SK-N-SH (cell line): ENCODE results near the gene ZDHHC12. TPM values are rescaled to one million over a fixed set of nuclear protein-coding genes. Genes with fewer than 3 reads are reported as not detected.
A peak's percentile ranks its signal among the peaks of the same experiment; 100 is the strongest.

Source experiments
- CTCF ChIA-PET: fragments of 300-600, 350-600 bp; formaldehyde crosslinking; extraction: SDS; loops from one replicate; lab custom pipeline; 2021; lab: Yijun Ruan, JAX
- POLR2A ChIA-PET: fragments of 350-600 bp; sonication (Branson Sonifier 250); formaldehyde crosslinking; extraction: SDS; loops from one replicate; lab custom pipeline; 2020; ENCODE audit warnings: antibody characterized with exemption, inconsistent platforms; lab: Yijun Ruan, JAX
- DNase-seq: peaks from one replicate; pipeline ENCODE4 v3.0.0; 2012
- H2AFZ ChIP-seq: fragments of 200-600 bp; sonication (generic); 2 replicates; pipeline ENCODE4 v1.8.1; 2016; ENCODE audit warnings: antibody characterized with exemption, mild to moderate bottlenecking, low read depth
- H3F3A ChIP-seq: fragments of 200-600 bp; sonication (generic); replicated peaks from 2 replicates; pipeline ENCODE3; 2016; ENCODE audit warnings: antibody characterized with exemption, mild to moderate bottlenecking; ENCODE audit not compliant: insufficient read depth
- H3K27ac ChIP-seq, 2 experiments: fragments of 200-500 bp in 1 of 2; fragments of 200-600 bp in 1 of 2; sonication (Bioruptor generic) in 1 of 2; sonication (generic), shearing (Covaris generic) in 1 of 2; 2 replicates each; pipeline versions ENCODE4 v1.5.1 to v1.6.1; 2014 to 2016; ENCODE audit warnings: low read depth in 2 of 2, inconsistent platforms in 1 of 2, low read length in 1 of 2, mild to moderate bottlenecking in 1 of 2, mixed read lengths in 1 of 2
- H3K27me3 ChIP-seq: fragments of 200-600 bp; sonication (generic), shearing (Covaris generic); 2 replicates; pipeline ENCODE4 v1.6.1; 2016; ENCODE audit warnings: mixed run types; ENCODE audit not compliant: insufficient read depth
- H3K36me3 ChIP-seq, 2 experiments: fragments of 200-500 bp in 1 of 2; fragments of 200-600 bp in 1 of 2; sonication (Bioruptor generic) in 1 of 2; sonication (generic) in 1 of 2; replicated peaks in 1 of 2; 2 replicates each; pipeline versions ENCODE3 to v1.5.1; 2014 to 2016; ENCODE audit warnings: low read length in 1 of 2, mild to moderate bottlenecking in 1 of 2; ENCODE audit not compliant: insufficient read depth in 2 of 2, control insufficient read depth in 1 of 2
- H3K4me1 ChIP-seq, 2 experiments: fragments of 200-500 bp in 1 of 2; fragments of 200-600 bp in 1 of 2; sonication (Bioruptor generic) in 1 of 2; sonication (generic), shearing (Covaris generic) in 1 of 2; 2 replicates each; pipeline versions ENCODE4 v1.5.1 to v1.6.1; 2014 to 2016; ENCODE audit warnings: low read depth in 1 of 2, low read length in 1 of 2, mixed run types in 1 of 2; ENCODE audit not compliant: insufficient read depth in 2 of 2, control insufficient read depth in 1 of 2
- H3K4me2 ChIP-seq: fragments of 200-600 bp; sonication (generic), shearing (Covaris generic); 2 replicates; pipeline ENCODE4 v1.6.1; 2017; ENCODE audit warnings: mixed run types
- H3K4me3 ChIP-seq, 2 experiments: fragments of 200-500 bp in 1 of 2; fragments of 200-600 bp in 1 of 2; sonication (Bioruptor generic) in 1 of 2; sonication (generic), shearing (Covaris generic) in 1 of 2; 2 replicates each; pipeline versions ENCODE4 v1.5.1 to v1.8.1; 2014 to 2016; ENCODE audit warnings: low read depth in 2 of 2, inconsistent platforms in 1 of 2, low read length in 1 of 2, mild to moderate bottlenecking in 1 of 2, mixed read lengths in 1 of 2, moderate library complexity in 1 of 2
- H3K79me2 ChIP-seq: fragments of 200-600 bp; sonication (generic); 2 replicates; pipeline ENCODE4 v1.8.1; 2017; ENCODE audit warnings: mild to moderate bottlenecking; ENCODE audit not compliant: insufficient read depth
- H3K9ac ChIP-seq: fragments of 200-600 bp; sonication (generic); 2 replicates; pipeline ENCODE4 v1.6.1; 2017; ENCODE audit warnings: mixed run types
- H3K9me2 ChIP-seq: fragments of 200-600 bp; sonication (generic); 2 replicates; pipeline ENCODE4 v1.6.1; 2017; ENCODE audit warnings: mixed run types
- H3K9me3 ChIP-seq: fragments of 200-600 bp; sonication (generic); 2 replicates; pipeline ENCODE4 v1.6.1; 2017; ENCODE audit warnings: mixed run types, mild to moderate bottlenecking, moderate library complexity
- H4K20me1 ChIP-seq: fragments of 200-600 bp; sonication (generic); 2 replicates; pipeline ENCODE4 v1.6.1; 2017; ENCODE audit warnings: mild to moderate bottlenecking, mixed run types; ENCODE audit not compliant: insufficient read depth
- ELF1 ChIP-seq: IDR thresholded peaks from 2 replicates; pipeline ENCODE4 v1.4.0; 2012
- FOXJ3 ChIP-seq: sonication (generic); formaldehyde crosslinking; IDR thresholded peaks from 2 replicates; pipeline ENCODE4 v1.5.1; 2020; ENCODE audit warnings: mild to moderate bottlenecking, missing genetic modification reagents
- FOXM1 ChIP-seq: IDR thresholded peaks from 2 replicates; pipeline ENCODE4 v1.4.0; 2012; ENCODE audit warnings: low read depth, mild to moderate bottlenecking
- GABPA ChIP-seq: IDR thresholded peaks from 2 replicates; pipeline ENCODE4 v1.4.0; 2012; ENCODE audit warnings: low read depth, mild to moderate bottlenecking
- GATA2 ChIP-seq: sonication (generic); formaldehyde crosslinking; IDR thresholded peaks from 2 replicates; pipeline ENCODE4 v1.5.0; 2020; ENCODE audit warnings: mild to moderate bottlenecking, missing genetic modification reagents
- MEF2A ChIP-seq: IDR thresholded peaks from 2 replicates; pipeline ENCODE4 v1.4.0; 2012; ENCODE audit warnings: low read depth, borderline replicate concordance
- NRF1 ChIP-seq: IDR thresholded peaks from 2 replicates; pipeline ENCODE4 v1.6.1; 2012; ENCODE audit warnings: low read depth, mild to moderate bottlenecking, low read length
- RFX5 ChIP-seq: IDR thresholded peaks from 2 replicates; pipeline ENCODE4 v1.6.1; 2012; ENCODE audit warnings: mild to moderate bottlenecking, improper control_type of control experiment, low read length
- RXRA ChIP-seq: IDR thresholded peaks from 2 replicates; pipeline ENCODE4 v1.4.0; 2012; ENCODE audit warnings: low read depth, mild to moderate bottlenecking, borderline replicate concordance
- SIN3A ChIP-seq: IDR thresholded peaks from 2 replicates; pipeline ENCODE4 v1.6.1; 2012; ENCODE audit warnings: low read depth, mild to moderate bottlenecking, low read length, moderate library complexity, borderline replicate concordance
- TCF12 ChIP-seq: IDR thresholded peaks from 2 replicates; pipeline ENCODE4 v1.4.0; 2012
- TEAD4 ChIP-seq: IDR thresholded peaks from 2 replicates; pipeline ENCODE4 v1.4.0; 2012; ENCODE audit warnings: mild to moderate bottlenecking, borderline replicate concordance; ENCODE audit not compliant: insufficient read depth
- WGBS: methylation state at CpG from one replicate; pipeline ENCODE4 v1.1.6; 2017; ENCODE audit warnings: low lambda C conversion rate; 5-methylcytosine and 5-hydroxymethylcytosine counted together
- polyA plus RNA-seq, 3 experiments: library from polyadenylated mRNA; depleted of rRNA; stranded (reverse); fragments of >200 nt; gene quantifications; 2 replicates each; pipeline ENCODE4 v1.2.3, GENCODE V29; 2012
- TF ChIP-seq, protein P1 (sequence below): fragments of 200-600 bp; sonication (generic); IDR thresholded peaks from 2 replicates; pipeline ENCODE4 v1.6.1; 2017; ENCODE audit warnings: antibody characterized with exemption, mild to moderate bottlenecking, moderate library complexity
- TF ChIP-seq, protein P2 (sequence below): IDR thresholded peaks from 2 replicates; pipeline ENCODE4 v1.6.1; 2012; ENCODE audit warnings: mild to moderate bottlenecking, low read depth, low read length, moderate library complexity
- TF ChIP-seq, protein P3 (sequence below): fragments of 150-350 bp; IDR thresholded peaks from 2 replicates; pipeline ENCODE4 v1.6.1; 2017; ENCODE audit warnings: antibody characterized with exemption, low read length, low read depth, borderline replicate concordance
- TF ChIP-seq, protein P4 (sequence below): IDR thresholded peaks from 2 replicates; pipeline ENCODE4 v1.4.0; 2012; ENCODE audit warnings: low read depth

Gene ZDHHC12
- polyA plus RNA-seq, 1 of the 3 experiments (the other 2 are of a cell fraction) = 51.3 TPM

DNA sequence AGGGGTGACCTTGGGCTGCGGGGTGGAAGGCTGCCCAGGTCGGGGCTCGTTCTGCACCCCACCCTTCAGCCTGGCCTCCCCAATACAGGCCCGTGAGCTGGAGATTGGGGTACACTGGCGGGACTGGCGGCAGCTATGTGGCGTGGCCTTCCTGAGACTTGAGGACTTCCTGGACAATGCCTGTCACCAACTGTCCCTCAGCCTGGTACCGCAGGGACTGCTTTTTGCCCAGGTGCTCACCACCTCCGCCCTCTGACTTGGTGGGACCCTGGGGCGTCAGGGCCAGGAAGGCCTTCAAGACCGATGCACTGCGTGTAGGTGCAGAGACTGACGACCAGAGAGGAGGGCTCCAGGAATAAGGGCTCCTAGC lies 10.5 kb downstream of the ZDHHC12 start (continued):
- TF ChIP-seq, protein P1, sequence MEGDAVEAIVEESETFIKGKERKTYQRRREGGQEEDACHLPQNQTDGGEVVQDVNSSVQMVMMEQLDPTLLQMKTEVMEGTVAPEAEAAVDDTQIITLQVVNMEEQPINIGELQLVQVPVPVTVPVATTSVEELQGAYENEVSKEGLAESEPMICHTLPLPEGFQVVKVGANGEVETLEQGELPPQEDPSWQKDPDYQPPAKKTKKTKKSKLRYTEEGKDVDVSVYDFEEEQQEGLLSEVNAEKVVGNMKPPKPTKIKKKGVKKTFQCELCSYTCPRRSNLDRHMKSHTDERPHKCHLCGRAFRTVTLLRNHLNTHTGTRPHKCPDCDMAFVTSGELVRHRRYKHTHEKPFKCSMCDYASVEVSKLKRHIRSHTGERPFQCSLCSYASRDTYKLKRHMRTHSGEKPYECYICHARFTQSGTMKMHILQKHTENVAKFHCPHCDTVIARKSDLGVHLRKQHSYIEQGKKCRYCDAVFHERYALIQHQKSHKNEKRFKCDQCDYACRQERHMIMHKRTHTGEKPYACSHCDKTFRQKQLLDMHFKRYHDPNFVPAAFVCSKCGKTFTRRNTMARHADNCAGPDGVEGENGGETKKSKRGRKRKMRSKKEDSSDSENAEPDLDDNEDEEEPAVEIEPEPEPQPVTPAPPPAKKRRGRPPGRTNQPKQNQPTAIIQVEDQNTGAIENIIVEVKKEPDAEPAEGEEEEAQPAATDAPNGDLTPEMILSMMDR = no peak
- TF ChIP-seq FOXJ3 (CRISPR knock-in tag) = no peak
- no peak for TF ChIP-seq GABPA
- TF ChIP-seq FOXM1 = no peak
- TF ChIP-seq, protein P2, sequence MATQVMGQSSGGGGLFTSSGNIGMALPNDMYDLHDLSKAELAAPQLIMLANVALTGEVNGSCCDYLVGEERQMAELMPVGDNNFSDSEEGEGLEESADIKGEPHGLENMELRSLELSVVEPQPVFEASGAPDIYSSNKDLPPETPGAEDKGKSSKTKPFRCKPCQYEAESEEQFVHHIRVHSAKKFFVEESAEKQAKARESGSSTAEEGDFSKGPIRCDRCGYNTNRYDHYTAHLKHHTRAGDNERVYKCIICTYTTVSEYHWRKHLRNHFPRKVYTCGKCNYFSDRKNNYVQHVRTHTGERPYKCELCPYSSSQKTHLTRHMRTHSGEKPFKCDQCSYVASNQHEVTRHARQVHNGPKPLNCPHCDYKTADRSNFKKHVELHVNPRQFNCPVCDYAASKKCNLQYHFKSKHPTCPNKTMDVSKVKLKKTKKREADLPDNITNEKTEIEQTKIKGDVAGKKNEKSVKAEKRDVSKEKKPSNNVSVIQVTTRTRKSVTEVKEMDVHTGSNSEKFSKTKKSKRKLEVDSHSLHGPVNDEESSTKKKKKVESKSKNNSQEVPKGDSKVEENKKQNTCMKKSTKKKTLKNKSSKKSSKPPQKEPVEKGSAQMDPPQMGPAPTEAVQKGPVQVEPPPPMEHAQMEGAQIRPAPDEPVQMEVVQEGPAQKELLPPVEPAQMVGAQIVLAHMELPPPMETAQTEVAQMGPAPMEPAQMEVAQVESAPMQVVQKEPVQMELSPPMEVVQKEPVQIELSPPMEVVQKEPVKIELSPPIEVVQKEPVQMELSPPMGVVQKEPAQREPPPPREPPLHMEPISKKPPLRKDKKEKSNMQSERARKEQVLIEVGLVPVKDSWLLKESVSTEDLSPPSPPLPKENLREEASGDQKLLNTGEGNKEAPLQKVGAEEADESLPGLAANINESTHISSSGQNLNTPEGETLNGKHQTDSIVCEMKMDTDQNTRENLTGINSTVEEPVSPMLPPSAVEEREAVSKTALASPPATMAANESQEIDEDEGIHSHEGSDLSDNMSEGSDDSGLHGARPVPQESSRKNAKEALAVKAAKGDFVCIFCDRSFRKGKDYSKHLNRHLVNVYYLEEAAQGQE = no peak

DNA sequence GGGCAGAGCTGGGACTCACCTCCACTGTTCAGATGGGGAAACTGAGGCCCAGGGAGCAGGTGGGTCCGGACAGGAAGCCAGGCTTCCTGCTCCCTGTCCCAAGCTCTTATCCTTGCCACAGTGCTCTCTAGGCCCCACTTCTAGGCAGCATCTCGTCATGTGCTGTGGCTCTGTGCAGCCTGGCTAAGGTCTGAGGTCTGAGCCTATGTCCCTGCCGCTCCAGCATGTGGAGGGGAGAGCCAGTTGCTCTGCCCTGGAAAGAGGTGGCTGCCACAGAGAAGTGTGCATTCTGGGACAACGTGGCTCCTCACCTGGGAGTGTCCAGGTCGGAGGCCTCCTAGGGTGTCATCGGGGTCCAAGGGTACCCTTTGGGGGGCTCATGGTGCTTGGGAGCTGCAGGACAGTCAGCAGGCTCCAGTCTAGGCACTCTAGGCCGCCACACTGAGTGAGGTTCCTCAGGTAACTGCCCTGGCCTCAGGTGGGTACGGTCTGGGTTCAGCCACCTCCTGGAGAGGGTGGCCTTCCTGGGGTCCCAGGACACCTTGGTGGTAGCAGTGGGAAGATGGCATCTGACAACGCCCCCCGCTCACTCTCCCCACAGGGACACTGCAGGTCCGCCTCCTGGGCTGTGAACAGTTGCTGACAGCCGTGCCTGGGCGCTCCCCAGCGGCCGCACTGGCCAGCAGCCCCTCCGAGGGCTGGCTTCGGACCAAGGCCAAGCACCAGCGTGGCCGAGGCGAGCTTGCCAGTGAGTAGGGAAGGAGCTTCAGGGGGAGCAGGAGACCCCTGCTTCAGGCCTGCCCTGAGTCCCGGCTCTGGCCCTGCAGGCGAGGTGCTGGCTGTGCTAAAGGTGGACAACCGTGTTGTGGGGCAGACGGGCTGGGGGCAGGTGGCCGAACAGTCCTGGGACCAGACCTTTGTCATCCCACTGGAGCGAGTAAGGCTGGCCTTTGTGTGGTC lies 11.2 kb downstream of the ZDHHC12 start:
- H3K36me3 ChIP-seq = no peaks in the 10 kb centered on the region
- no peaks in the 10 kb centered on the region for H3K79me2 ChIP-seq
- WGBS = 89% methylated on average over 13 of the region's 26 CpGs
- peak; percentile 17 for DNase-seq
- no peak overlapping the region for H3K9ac ChIP-seq
- no peak overlapping the region for H3K27ac ChIP-seq
- no peak overlapping the region for H2AFZ ChIP-seq
- H3K4me2 ChIP-seq = no peak overlapping the region
- no peak for TF ChIP-seq GATA2 (CRISPR knock-in tag)
- TF ChIP-seq, protein P3, sequence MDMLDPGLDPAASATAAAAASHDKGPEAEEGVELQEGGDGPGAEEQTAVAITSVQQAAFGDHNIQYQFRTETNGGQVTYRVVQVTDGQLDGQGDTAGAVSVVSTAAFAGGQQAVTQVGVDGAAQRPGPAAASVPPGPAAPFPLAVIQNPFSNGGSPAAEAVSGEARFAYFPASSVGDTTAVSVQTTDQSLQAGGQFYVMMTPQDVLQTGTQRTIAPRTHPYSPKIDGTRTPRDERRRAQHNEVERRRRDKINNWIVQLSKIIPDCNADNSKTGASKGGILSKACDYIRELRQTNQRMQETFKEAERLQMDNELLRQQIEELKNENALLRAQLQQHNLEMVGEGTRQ = no peak
- TF ChIP-seq TEAD4 = no peak
- TF ChIP-seq FOXM1 = no peak
- TF ChIP-seq NRF1 = no peak
- TF ChIP-seq, protein P4, sequence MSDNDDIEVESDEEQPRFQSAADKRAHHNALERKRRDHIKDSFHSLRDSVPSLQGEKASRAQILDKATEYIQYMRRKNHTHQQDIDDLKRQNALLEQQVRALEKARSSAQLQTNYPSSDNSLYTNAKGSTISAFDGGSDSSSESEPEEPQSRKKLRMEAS = no peak
- no peak for TF ChIP-seq SIN3A
- TF ChIP-seq, protein P2 = no peak
- no peak for TF ChIP-seq RFX5
- TF ChIP-seq TCF12 = no peak
- TF ChIP-seq MEF2A = no peak
- TF ChIP-seq RXRA = no peak
- TF ChIP-seq ELF1 = no peak
- ChIA-PET POLR2A (no interaction called here), CTCF (interaction anchor here (1.0 to 2.9 kb wide), 3 partner anchors 9 to 274 kb away, joined by 3 to 16 read pairs (median 4); partner anchors contain the start of gene PKN3)
- no peaks in the 10 kb centered on the region for H3K27me3 ChIP-seq
- H3K9me2 ChIP-seq = no peaks in the 10 kb centered on the region
- peaks cover 0 to 3% of the 10 kb centered on the region in 2 experiments; a peak in 1 of 4 replicates for H3K4me1 ChIP-seq
- H4K20me1 ChIP-seq = no peaks in the 10 kb centered on the region
- H3K9me3 ChIP-seq = no peaks in the 10 kb centered on the region
- no peak overlapping the region for H3K4me3 ChIP-seq
- H3F3A ChIP-seq = no peaks in the 10 kb centered on the region
